Measurements from ENCODE around the gene HSDL2. TPM values are rescaled to one million over a fixed set of nuclear protein-coding genes. Genes with fewer than 3 reads are reported as not detected.

HSDL2 gene
- total RNA-seq, 1 donor from 2014 or later = 55.3 TPM

DNA sequence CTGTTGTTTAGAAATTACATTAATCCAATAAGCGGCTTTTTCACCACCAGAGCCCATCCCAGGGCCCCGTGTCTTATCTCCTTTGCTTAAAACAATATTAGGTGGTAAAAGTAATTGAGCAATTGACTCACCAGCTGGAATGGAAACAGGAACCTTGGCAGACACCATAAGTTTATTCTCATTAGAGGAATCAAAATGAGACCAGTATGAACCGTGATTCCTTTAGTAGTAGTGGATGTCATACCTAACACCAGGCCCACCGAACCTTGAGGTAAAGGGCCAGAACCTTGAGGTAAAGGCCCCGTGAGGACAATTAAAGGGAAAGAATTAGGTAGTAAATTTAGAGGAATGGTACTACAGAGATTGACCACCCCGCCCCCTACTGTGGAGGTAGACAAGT is 16.5 kb downstream of the HSDL2 start:
- Histone ChIP-seq H3K4me3 (no peak overlapping the region), H3K9me3 (no peaks in the 10 kb centered on the region), H3K27me3 (ENCODE audit: low read depth) (no peaks in the 10 kb centered on the region), H3K4me1 (no peaks in the 10 kb centered on the region), H3K36me3 (no peaks in the 10 kb centered on the region), H3K27ac (no peak overlapping the region)
- DNase-seq (no peak), ATAC-seq (no peak)
- TF ChIP-seq, protein P1, sequence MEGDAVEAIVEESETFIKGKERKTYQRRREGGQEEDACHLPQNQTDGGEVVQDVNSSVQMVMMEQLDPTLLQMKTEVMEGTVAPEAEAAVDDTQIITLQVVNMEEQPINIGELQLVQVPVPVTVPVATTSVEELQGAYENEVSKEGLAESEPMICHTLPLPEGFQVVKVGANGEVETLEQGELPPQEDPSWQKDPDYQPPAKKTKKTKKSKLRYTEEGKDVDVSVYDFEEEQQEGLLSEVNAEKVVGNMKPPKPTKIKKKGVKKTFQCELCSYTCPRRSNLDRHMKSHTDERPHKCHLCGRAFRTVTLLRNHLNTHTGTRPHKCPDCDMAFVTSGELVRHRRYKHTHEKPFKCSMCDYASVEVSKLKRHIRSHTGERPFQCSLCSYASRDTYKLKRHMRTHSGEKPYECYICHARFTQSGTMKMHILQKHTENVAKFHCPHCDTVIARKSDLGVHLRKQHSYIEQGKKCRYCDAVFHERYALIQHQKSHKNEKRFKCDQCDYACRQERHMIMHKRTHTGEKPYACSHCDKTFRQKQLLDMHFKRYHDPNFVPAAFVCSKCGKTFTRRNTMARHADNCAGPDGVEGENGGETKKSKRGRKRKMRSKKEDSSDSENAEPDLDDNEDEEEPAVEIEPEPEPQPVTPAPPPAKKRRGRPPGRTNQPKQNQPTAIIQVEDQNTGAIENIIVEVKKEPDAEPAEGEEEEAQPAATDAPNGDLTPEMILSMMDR (IDR thresholded peaks at IDR 0.05) = no peak
- intact Hi-C loops (cut with DNase I) = no loop called here

DNA sequence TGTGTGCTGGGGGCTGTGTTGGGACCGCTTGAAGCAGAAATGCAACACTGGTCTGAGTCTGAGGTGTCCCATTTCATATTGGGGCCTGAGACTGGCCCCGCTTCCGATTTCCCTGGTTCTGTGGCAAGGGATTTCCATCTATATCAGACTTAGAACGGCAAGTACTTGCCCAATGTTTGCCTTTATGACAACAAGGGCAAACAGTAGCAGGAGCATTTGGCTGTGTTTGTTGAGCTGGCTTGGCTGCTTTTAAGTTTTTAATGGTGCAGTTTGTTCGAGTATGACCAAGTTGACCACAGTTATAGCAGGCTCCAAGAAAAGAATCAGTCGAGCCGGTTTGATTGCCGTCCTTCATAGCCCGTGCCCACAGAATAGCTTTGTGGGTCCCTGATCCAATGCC is 17.0 kb downstream of the HSDL2 start:
- no peak overlapping the region for H3K4me3 ChIP-seq
- TF ChIP-seq, protein P1 (IDR thresholded peaks at IDR 0.05) = no peak
- DNase-seq (no peak), ATAC-seq (no peak)
- H3K4me1 ChIP-seq = no peaks in the 10 kb centered on the region
- no peaks in the 10 kb centered on the region for H3K9me3 ChIP-seq
- no peak overlapping the region for H3K27ac ChIP-seq
- intact Hi-C loops (cut with DNase I) = no loop called here
- no peaks in the 10 kb centered on the region for H3K36me3 ChIP-seq
- H3K27me3 ChIP-seq (ENCODE audit: low read depth) = no peaks in the 10 kb centered on the region

DNA sequence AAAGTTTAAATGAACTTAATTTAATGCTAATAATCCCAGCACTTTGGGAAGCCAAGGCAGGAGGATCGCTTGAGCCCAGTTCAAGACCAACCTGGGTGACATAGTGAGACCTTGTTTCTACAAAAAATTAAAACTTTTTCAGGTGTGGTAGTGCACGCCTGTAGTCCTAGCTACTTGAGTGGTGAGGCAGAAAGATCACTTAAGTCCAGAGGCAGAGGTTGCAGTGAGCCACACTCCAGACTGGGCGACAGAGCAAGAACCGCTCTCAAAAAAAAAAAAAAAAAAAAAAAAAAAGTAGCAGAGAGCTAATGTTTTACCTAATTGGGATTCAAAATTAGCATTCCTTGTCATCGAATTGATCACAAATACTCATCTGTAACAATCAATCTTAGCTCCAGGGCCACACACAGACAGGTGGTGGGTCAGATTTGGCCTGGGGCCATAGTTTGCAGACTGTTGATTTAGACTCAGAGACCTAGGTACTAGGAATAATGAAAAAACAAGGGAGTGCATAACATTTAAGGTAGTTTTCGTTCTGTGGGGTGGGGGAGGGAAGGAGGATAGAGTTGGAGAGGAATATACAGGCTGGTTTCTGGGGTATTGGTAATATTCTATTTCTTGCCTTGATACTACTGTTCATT is 21.4 kb downstream of the HSDL2 start:
- Histone ChIP-seq H3K4me3 (no peak overlapping the region), H3K4me1 (no peaks in the 10 kb centered on the region), H3K36me3 (peaks cover 4% of the 10 kb centered on the region), H3K27me3 (ENCODE audit: low read depth) (no peaks in the 10 kb centered on the region), H3K9me3 (no peaks in the 10 kb centered on the region), H3K27ac (no peak overlapping the region)
- intact Hi-C loops (cut with DNase I) = no loop called here
- TF ChIP-seq, protein P1 (IDR thresholded peaks at IDR 0.05) = no peak
- ATAC-seq (peak; percentile 52 to 63), DNase-seq (no peak)

DNA sequence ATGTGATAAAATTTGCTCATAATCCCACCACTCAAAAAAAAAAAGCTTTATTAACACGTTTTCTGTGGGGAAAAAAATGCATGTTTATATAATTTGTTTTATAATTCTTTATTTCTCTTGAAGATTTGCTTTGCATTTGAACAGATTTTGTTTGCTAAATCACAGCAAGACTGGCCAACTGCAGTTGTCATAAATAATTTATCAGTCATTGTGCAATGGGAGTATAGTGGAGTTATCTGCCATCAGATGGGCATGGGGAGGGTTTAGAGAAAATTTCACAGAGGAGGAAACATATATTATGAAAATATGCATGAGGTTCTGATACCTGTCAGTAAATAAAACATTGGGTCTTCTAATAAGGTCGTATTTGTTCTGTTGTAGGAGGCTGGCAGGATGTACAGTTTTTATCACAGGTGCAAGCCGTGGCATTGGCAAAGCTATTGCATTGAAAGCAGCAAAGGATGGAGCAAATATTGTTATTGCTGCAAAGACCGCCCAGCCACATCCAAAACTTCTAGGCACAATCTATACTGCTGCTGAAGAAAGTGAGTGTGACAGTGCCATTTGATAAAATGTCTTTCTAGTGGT is 23.8 kb downstream of the HSDL2 start:
- peaks cover 27% of the 10 kb centered on the region for H3K36me3 ChIP-seq
- ATAC-seq = no peak
- no peak overlapping the region for H3K27ac ChIP-seq
- H3K9me3 ChIP-seq = no peaks in the 10 kb centered on the region
- H3K27me3 ChIP-seq (ENCODE audit: low read depth) = no peaks in the 10 kb centered on the region
- TF ChIP-seq, protein P1 (IDR thresholded peaks at IDR 0.05) = no peak
- intact Hi-C loops (cut with DNase I) = no loop called here
- H3K4me1 ChIP-seq = peaks cover 5% of the 10 kb centered on the region
- no peak overlapping the region for H3K4me3 ChIP-seq
- no peak for DNase-seq

DNA sequence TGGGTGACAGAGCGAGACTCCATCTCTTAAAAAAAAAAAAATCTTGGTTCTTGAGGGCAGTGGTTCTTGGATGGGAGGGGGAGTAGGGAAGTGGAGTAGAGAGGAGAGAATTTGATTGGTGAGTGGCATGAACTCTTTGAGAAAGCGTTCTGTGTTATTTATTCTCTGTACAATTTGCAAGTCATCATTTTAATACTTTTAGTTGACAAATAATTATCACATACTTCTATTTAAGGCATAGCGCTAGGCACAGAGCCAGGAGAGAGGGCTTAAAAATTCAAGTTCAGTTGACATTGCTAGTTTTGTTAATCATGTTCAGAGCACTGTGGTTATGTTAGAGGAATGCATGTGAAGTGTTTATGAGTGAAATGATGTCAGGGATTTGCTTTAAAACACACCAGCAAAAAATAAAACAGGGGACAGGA is 24.6 kb downstream of the HSDL2 start:
- H3K4me3 ChIP-seq = no peak overlapping the region
- no peak overlapping the region for H3K27ac ChIP-seq
- peaks cover 5% of the 10 kb centered on the region for H3K4me1 ChIP-seq
- ATAC-seq = peak; percentile 74 to 87
- no peaks in the 10 kb centered on the region for H3K27me3 ChIP-seq (ENCODE audit: low read depth)
- no peaks in the 10 kb centered on the region for H3K9me3 ChIP-seq
- peaks cover 27% of the 10 kb centered on the region for H3K36me3 ChIP-seq
- intact Hi-C loops (cut with DNase I) = no loop called here
- DNase-seq = no peak
- TF ChIP-seq, protein P1 (IDR thresholded peaks at IDR 0.05) = no peak
